Left lung (tissue), 10 donors: ENCODE data around the gene GABRB2. TPM values are rescaled to one million over a fixed set of nuclear protein-coding genes. Genes with fewer than 3 reads are reported as not detected.
A peak's percentile ranks its signal among the peaks of the same experiment; 100 is the strongest.

Experiments
- ATAC-seq: fragments of 200-7000 bp; cut with Tn5 transposase; one replicate; pipeline ENCODE4 v1.9.1; 2020; ENCODE audit warnings: moderate library complexity
- DNase-seq, 4 donors: peaks; one replicate each; pipeline ENCODE4 v3.0.0-alpha.2; 2013 to 2020
- H3K27ac ChIP-seq, 2 donors: fragments of 200-600 bp; sonication (generic) in 1 of 2; one replicate each; pipeline versions ENCODE4 v1.5.0 to v1.8.0; 2020 to 2021
- H3K27me3 ChIP-seq, 2 donors: fragments of 200-600 bp; sonication (generic) in 1 of 2; one replicate each; pipeline versions ENCODE4 v1.5.0 to v1.8.0; 2020 to 2021
- H3K36me3 ChIP-seq, 2 donors: fragments of 200-600 bp; sonication (generic) in 1 of 2; one replicate each; pipeline versions ENCODE4 v1.5.0 to v1.8.0; 2020 to 2021
- H3K4me1 ChIP-seq, 2 donors: fragments of 200-600 bp; one replicate each; pipeline ENCODE4 v1.8.0; 2021
- H3K4me3 ChIP-seq, 2 donors: fragments of 200-600 bp; sonication (generic) in 1 of 2; one replicate each; pipeline versions ENCODE4 v1.5.0 to v1.8.0; 2020 to 2021; ENCODE audit warnings: mild to moderate bottlenecking in 1 of 2
- H3K9me3 ChIP-seq, 2 donors: fragments of 200-600 bp; sonication (generic) in 1 of 2; one replicate each; pipeline versions ENCODE4 v1.5.0 to v1.8.0; 2020 to 2021
- intact Hi-C, 2 donors: fragments of 100-400 bp; cut with DNase I; formaldehyde crosslinking; loops; one replicate each; pipeline versions ENCODE4 v1.11.2 to v1.14.2; 2022
- polyA plus RNA-seq, 6 donors: library from polyadenylated mRNA; unstranded; fragments of 120-200 nt; gene quantifications; one replicate each; pipeline ENCODE4 v1.2.1, GENCODE V29; 2013; ENCODE audit not compliant: insufficient read length in 6 of 6
- total RNA-seq, 2 donors: library from RNA; stranded (reverse); fragmentation: NEBNext Ultra II Directional; extraction: Animal tissue kit (Norgen Biotek cat#: 25700); gene quantifications; one replicate each; pipeline ENCODE4 v1.2.1, GENCODE V29; 2021
- TF ChIP-seq, protein P1 (sequence below), 2 donors: fragments of 200-600 bp; sonication (generic) in 1 of 2; IDR thresholded peaks; one replicate each; pipeline versions ENCODE4 v1.5.0 to v1.8.0; 2021; ENCODE audit warnings: antibody characterized with exemption in 2 of 2
- donor health status: DM: no; HTN: yes; CAD: no.
- donor health status: DM: no; HTN: no; CAD: no.

GABRB2 gene
- total and polyA plus RNA-seq, 8 donors: 0.50 to 3.1 (median 1.6) TPM

GRCh38 chr5:161546095-161546469 lies 443 bp downstream of the GABRB2 start:
- Histone ChIP-seq H3K4me3 (peak overlapping the region; percentile 35 to 38), H3K27me3 (peaks cover 26 to 74% of the 10 kb centered on the region in 2 donors), H3K9me3 (no peaks in the 10 kb centered on the region), H3K4me1 (peaks cover 0 to 28% of the 10 kb centered on the region in 2 donors), H3K27ac (no peak overlapping the region), H3K36me3 (no peaks in the 10 kb centered on the region)
- TF ChIP-seq, protein P1, sequence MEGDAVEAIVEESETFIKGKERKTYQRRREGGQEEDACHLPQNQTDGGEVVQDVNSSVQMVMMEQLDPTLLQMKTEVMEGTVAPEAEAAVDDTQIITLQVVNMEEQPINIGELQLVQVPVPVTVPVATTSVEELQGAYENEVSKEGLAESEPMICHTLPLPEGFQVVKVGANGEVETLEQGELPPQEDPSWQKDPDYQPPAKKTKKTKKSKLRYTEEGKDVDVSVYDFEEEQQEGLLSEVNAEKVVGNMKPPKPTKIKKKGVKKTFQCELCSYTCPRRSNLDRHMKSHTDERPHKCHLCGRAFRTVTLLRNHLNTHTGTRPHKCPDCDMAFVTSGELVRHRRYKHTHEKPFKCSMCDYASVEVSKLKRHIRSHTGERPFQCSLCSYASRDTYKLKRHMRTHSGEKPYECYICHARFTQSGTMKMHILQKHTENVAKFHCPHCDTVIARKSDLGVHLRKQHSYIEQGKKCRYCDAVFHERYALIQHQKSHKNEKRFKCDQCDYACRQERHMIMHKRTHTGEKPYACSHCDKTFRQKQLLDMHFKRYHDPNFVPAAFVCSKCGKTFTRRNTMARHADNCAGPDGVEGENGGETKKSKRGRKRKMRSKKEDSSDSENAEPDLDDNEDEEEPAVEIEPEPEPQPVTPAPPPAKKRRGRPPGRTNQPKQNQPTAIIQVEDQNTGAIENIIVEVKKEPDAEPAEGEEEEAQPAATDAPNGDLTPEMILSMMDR (IDR thresholded peaks at IDR 0.05): no peak
- intact Hi-C loops: no loop called here
- ATAC-seq: no peak
- DNase-seq: no peak

DNA sequence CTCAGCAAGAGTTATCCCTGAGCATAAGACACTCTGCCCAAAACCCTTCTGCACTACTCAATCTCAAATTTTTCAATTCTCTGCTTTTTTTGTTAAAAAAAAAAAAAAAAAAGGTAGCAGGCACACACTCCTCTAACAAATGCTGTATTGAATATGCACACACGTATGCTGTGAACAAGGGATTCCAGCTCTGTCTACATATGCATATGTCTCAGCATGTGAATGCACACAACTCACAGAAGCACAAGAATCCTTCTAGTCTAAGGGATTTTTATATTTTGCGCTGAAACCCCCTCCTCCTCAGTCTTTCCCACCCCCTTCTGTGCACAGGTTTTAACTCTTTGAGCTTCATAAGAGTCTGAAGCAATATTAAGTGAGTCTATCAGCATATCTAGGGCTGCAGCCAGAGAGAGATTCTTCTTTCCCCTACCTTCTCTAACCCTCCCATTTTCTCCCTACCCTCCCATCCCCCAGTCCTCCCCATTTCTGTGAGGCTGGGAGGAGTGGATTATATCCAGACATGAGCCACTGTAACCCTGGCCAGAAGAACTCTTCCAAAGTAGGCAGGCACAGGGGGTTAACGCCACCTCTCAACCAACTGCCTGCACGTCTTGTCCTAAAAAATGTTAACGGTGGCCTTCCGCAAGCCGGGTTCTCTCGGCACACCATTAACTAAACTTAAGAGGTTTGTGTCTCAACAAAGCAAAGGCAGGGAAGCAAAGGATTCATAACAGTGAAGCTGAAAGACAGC lies 1.0 kb downstream of the GABRB2 start:
- Histone ChIP-seq H3K27me3 (peaks cover 26 to 74% of the 10 kb centered on the region in 2 donors), H3K4me3 (no peak overlapping the region), H3K27ac (no peak overlapping the region), H3K9me3 (no peaks in the 10 kb centered on the region), H3K36me3 (no peaks in the 10 kb centered on the region), H3K4me1 (peaks cover 0 to 28% of the 10 kb centered on the region in 2 donors)
- DNase-seq: no peak
- no peak for ATAC-seq
- TF ChIP-seq, protein P1 (IDR thresholded peaks at IDR 0.05): no peak
- intact Hi-C loops: no loop called here

- Histone ChIP-seq H3K4me3 (no peak overlapping the region), H3K27me3 (peaks cover 26 to 63% of the 10 kb centered on the region in 2 donors), H3K36me3 (no peaks in the 10 kb centered on the region), H3K27ac (no peak overlapping the region), H3K9me3 (no peaks in the 10 kb centered on the region), H3K4me1 (peaks cover 0 to 28% of the 10 kb centered on the region in 2 donors)
- TF ChIP-seq, protein P1 (IDR thresholded peaks at IDR 0.05): peak; percentile 64 to 65
- ATAC-seq: peak; percentile 66
- peak in 3 of 4 donors; percentile 31 to 46 (median 43) for DNase-seq
- intact Hi-C loops: no loop called here
Observed at GRCh38 chr5:161544350-161544765, 2.2 kb downstream of the GABRB2 start.

DNA sequence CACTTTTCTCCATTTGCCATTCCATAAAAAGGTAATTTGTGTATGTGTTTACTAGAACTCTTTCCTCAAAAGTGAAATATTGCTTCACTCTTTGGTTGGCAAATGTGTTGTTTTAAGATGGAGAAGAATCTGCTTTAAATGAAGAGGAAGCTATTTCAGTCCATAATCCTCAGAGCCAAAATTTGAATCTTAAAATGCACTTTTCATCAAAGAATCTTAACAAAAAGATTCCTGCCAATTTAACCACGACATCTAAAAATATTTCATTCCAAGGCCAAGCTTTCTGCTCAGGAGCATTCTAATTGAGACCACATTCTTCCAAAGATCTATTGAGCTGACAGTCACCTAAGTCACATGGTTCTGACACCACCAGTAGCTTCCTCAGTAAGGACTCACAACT lies 7.5 kb downstream of the GABRB2 start:
- no peaks in the 10 kb centered on the region for H3K36me3 ChIP-seq
- H3K4me3 ChIP-seq: no peak overlapping the region
- DNase-seq (no peak), ATAC-seq (no peak)
- H3K4me1 ChIP-seq: no peaks in the 10 kb centered on the region
- TF ChIP-seq, protein P1 (IDR thresholded peaks at IDR 0.05): no peak
- H3K9me3 ChIP-seq: no peaks in the 10 kb centered on the region
- intact Hi-C loops: no loop called here
- H3K27me3 ChIP-seq: peaks cover 0 to 10% of the 10 kb centered on the region in 2 donors
- H3K27ac ChIP-seq: no peak overlapping the region

- peak; percentile 21 for ATAC-seq
- Histone ChIP-seq H3K4me1 (no peaks in the 10 kb centered on the region), H3K27ac (no peak overlapping the region), H3K36me3 (no peaks in the 10 kb centered on the region), H3K9me3 (no peaks in the 10 kb centered on the region), H3K4me3 (no peak overlapping the region), H3K27me3 (no peaks in the 10 kb centered on the region)
- no peak for DNase-seq
- intact Hi-C loops: no loop called here
- TF ChIP-seq, protein P1 (IDR thresholded peaks at IDR 0.05): peak in 1 of 2 donors; percentile 16
Observed at GRCh38 chr5:161535762-161536161, 10.8 kb downstream of the GABRB2 start.
